ENCODE data around the gene PRXL2A. TPM values are rescaled to one million over a fixed set of nuclear protein-coding genes. Genes with fewer than 3 reads are reported as not detected.
A peak's percentile ranks its signal among the peaks of the same experiment; 100 is the strongest.
"Not testable (repeated sequence)": the region's sequence is repeated elsewhere in the genome, so short reads cannot be mapped to it uniquely, and the experiment has no call there.

The PRXL2A gene
- total RNA-seq, 5 donors from 2014 or later (not counting 1 experiment from before 2014, with no cell fraction given), result 2.9 to 6.3 (median 5.2) TPM

DNA sequence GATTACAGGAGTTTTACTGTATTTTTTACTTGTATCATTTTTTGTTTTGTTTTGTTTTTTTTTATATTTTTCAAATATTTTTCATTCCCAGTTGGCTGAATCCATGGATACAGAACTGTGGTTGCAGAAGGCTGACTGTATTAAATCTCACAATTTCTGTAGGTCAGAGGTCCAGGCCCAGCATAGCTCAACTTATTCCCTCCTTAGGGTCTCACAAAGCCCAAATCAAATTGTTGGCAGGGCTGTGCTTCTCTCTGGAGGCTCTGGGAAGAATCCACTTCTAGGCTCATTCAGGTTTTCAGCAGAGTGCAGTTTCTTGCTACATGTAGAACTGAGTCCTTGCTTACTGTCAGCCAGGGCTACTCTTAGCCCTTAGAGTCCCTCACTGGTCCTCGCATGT, 68.3 kb downstream of the PRXL2A start:
- Mint-ChIP-seq H3K36me3 (peaks cover 55% of the 10 kb centered on the region), H3K27me3 (no peaks in the 10 kb centered on the region), H3K4me3 (peak overlapping the region in 1 of 3 donors; percentile 40), H3K4me1 (peaks cover 78 to 86% (median 84%) of the 10 kb centered on the region in 3 donors), H3K27ac (peak overlapping the region; percentile 80 to 84), H3K9me3 (peaks cover 0 to 6% (median 6%) of the 10 kb centered on the region in 3 donors)
- no peak for ATAC-seq (replicated peaks in 1 of 4)
- DNase-seq, result no peak
- POLR2A ChIA-PET, result no interaction called here
- CTCF ChIA-PET, result interaction anchor here in 1 of 2 donors (0.7 to 1.5 kb wide), 2 partner anchors 14 to 29 kb away, joined by 3 read pairs; no protein-coding TSS in a partner anchor
- Histone ChIP-seq H3K27me3 (replicated peaks in 1 of 2; ENCODE audit: control insufficient read depth in 2 of 2, extremely low read depth in 1 of 2, insufficient read depth in 2 of 2, low read length in 1 of 2) (no peaks in the 10 kb centered on the region), H3K36me3 (ENCODE audit: control insufficient read depth in 2 of 2, extremely low read depth in 1 of 2, insufficient read depth in 1 of 2, low read length in 1 of 2) (peaks cover 0 to 50% of the 10 kb centered on the region in 2 donors), H3K27ac (ENCODE audit: low read length) (no peak overlapping the region), H3K9me3 (no peaks in the 10 kb centered on the region), H3K4me3 (ENCODE audit: control insufficient read depth in 1 of 2, extremely low read depth in 1 of 2, low read length in 1 of 2) (no peak overlapping the region), H3K4me1 (ENCODE audit: control insufficient read depth in 1 of 2, extremely low read depth in 1 of 2, insufficient read depth in 2 of 2, low read length in 2 of 2) (peaks cover 28 to 73% of the 10 kb centered on the region in 2 experiments)
- WGBS (ENCODE audit: insufficient coverage), result 80% methylated on average over 1 of the region's 1 CpG

GRCh38 chr10:80477813-80478212, 69.5 kb downstream of the PRXL2A start:
- Histone ChIP-seq H3K4me1 (ENCODE audit: control insufficient read depth in 1 of 2, extremely low read depth in 1 of 2, insufficient read depth in 2 of 2, low read length in 2 of 2) (peaks cover 21 to 73% of the 10 kb centered on the region in 2 experiments), H3K9me3 (no peaks in the 10 kb centered on the region), H3K36me3 (ENCODE audit: control insufficient read depth in 2 of 2, extremely low read depth in 1 of 2, insufficient read depth in 1 of 2, low read length in 1 of 2) (peaks cover 0 to 48% of the 10 kb centered on the region in 2 donors), H3K27me3 (replicated peaks in 1 of 2; ENCODE audit: control insufficient read depth in 2 of 2, extremely low read depth in 1 of 2, insufficient read depth in 2 of 2, low read length in 1 of 2) (no peaks in the 10 kb centered on the region), H3K27ac (ENCODE audit: low read length) (peak overlapping the region; percentile 26), H3K4me3 (ENCODE audit: control insufficient read depth in 1 of 2, extremely low read depth in 1 of 2, low read length in 1 of 2) (no peak overlapping the region)
- H3K36me3 Mint-ChIP-seq, result peaks cover 51% of the 10 kb centered on the region
- peak overlapping the region in 1 of 3 donors; percentile 1 for H3K4me3 Mint-ChIP-seq
- ChIA-PET POLR2A (no interaction called here), CTCF (interaction anchor here (0.6 to 1.5 kb wide), 4 partner anchors 15 to 70 kb away, joined by 3 read pairs; partner anchors contain the start of gene PRXL2A (in 1 of the 2))
- ATAC-seq (replicated peaks in 1 of 4) (no peak), DNase-seq (no peak)
- H3K27ac Mint-ChIP-seq, result peak overlapping the region; percentile 80 to 84
- peaks cover 0 to 6% (median 6%) of the 10 kb centered on the region in 3 donors for H3K9me3 Mint-ChIP-seq
- peaks cover 78 to 85% (median 78%) of the 10 kb centered on the region in 3 donors for H3K4me1 Mint-ChIP-seq
- 100% methylated on average over 1 of the region's 2 CpGs for WGBS (ENCODE audit: insufficient coverage)
- H3K27me3 Mint-ChIP-seq, result no peaks in the 10 kb centered on the region

- H3K27me3 Mint-ChIP-seq; POLR2A ChIA-PET; DNase-seq; CTCF ChIA-PET; ATAC-seq (replicated peaks in 1 of 4); H3K9me3 Mint-ChIP-seq; H3K27me3 ChIP-seq (replicated peaks in 1 of 2; ENCODE audit: control insufficient read depth in 2 of 2, extremely low read depth in 1 of 2, insufficient read depth in 2 of 2, low read length in 1 of 2); H3K9me3 ChIP-seq; H3K4me3 Mint-ChIP-seq; H3K4me3 ChIP-seq (ENCODE audit: control insufficient read depth in 1 of 2, extremely low read depth in 1 of 2, low read length in 1 of 2); H3K27ac ChIP-seq (ENCODE audit: low read length): not testable (repeated sequence)
- Mint-ChIP-seq H3K4me1 (peaks cover 76 to 85% (median 78%) of the 10 kb centered on the region in 3 donors), H3K36me3 (peaks cover 45% of the 10 kb centered on the region), H3K27ac (peak overlapping the region; percentile 86)
- Histone ChIP-seq H3K4me1 (ENCODE audit: control insufficient read depth in 1 of 2, extremely low read depth in 1 of 2, insufficient read depth in 2 of 2, low read length in 2 of 2) (peaks cover 25 to 67% of the 10 kb centered on the region in 2 experiments), H3K36me3 (ENCODE audit: control insufficient read depth in 2 of 2, extremely low read depth in 1 of 2, insufficient read depth in 1 of 2, low read length in 1 of 2) (peaks cover 0 to 39% of the 10 kb centered on the region in 2 donors)
- WGBS (ENCODE audit: insufficient coverage), result no CpG with 5 or more reads among the region's 6 CpGs
These were observed 72.0 kb downstream of the PRXL2A start for GRCh38 chr10:80480373-80480772.

DNA sequence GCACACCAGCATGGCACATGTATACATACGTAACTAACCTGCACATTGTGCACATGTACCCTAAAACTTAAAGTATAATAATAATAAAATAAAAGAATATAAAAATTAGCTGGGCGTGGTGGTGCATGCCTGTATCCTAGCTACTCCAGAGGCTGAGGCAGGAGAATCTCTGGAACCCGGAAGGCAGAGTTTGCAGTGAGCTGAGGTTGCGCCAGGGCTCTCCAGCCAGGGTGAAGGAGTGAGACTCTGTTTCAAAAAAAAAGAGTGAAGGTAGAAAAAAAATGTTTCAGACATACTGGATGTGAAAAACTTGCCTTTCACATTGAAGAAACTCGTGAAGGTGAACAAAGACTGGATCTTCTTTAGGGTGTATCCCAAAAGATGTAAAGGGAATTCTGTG, 72.5 kb downstream of the PRXL2A start:
- ChIA-PET CTCF (no interaction called here), POLR2A (no interaction called here)
- no peak overlapping the region for H3K4me3 ChIP-seq (ENCODE audit: control insufficient read depth in 1 of 2, extremely low read depth in 1 of 2, low read length in 1 of 2)
- H3K4me1 ChIP-seq (ENCODE audit: control insufficient read depth in 1 of 2, extremely low read depth in 1 of 2, insufficient read depth in 2 of 2, low read length in 2 of 2), result peaks cover 29 to 67% of the 10 kb centered on the region in 2 experiments
- Mint-ChIP-seq H3K27me3 (no peaks in the 10 kb centered on the region), H3K4me1 (peaks cover 76 to 86% (median 78%) of the 10 kb centered on the region in 3 donors), H3K36me3 (peaks cover 45% of the 10 kb centered on the region), H3K4me3 (peak overlapping the region in 1 of 3 donors; percentile 57), H3K27ac (peak overlapping the region; percentile 84 to 86), H3K9me3 (peaks cover 0 to 6% (median 6%) of the 10 kb centered on the region in 3 donors)
- H3K27me3 ChIP-seq (replicated peaks in 1 of 2; ENCODE audit: control insufficient read depth in 2 of 2, extremely low read depth in 1 of 2, insufficient read depth in 2 of 2, low read length in 1 of 2), result no peaks in the 10 kb centered on the region
- 84% methylated on average over 4 of the region's 5 CpGs for WGBS (ENCODE audit: insufficient coverage)
- H3K27ac ChIP-seq (ENCODE audit: low read length), result peak overlapping the region; percentile 29
- no peaks in the 10 kb centered on the region for H3K9me3 ChIP-seq
- DNase-seq (no peak), ATAC-seq (replicated peaks in 1 of 4) (no peak)
- peaks cover 0 to 39% of the 10 kb centered on the region in 2 donors for H3K36me3 ChIP-seq (ENCODE audit: control insufficient read depth in 2 of 2, extremely low read depth in 1 of 2, insufficient read depth in 1 of 2, low read length in 1 of 2)

- H3K27me3 Mint-ChIP-seq, result no peaks in the 10 kb centered on the region
- Histone ChIP-seq H3K27ac (ENCODE audit: low read length) (peak overlapping the region; percentile 74), H3K4me3 (ENCODE audit: control insufficient read depth in 1 of 2, extremely low read depth in 1 of 2, low read length in 1 of 2) (peak overlapping the region in 1 of 2 donors; percentile 23), H3K27me3 (replicated peaks in 1 of 2; ENCODE audit: control insufficient read depth in 2 of 2, extremely low read depth in 1 of 2, insufficient read depth in 2 of 2, low read length in 1 of 2) (no peaks in the 10 kb centered on the region), H3K4me1 (ENCODE audit: control insufficient read depth in 1 of 2, extremely low read depth in 1 of 2, insufficient read depth in 2 of 2, low read length in 2 of 2) (peaks cover 62 to 79% of the 10 kb centered on the region in 2 experiments), H3K9me3 (no peaks in the 10 kb centered on the region), H3K36me3 (ENCODE audit: control insufficient read depth in 2 of 2, extremely low read depth in 1 of 2, insufficient read depth in 1 of 2, low read length in 1 of 2) (peaks cover 3 to 25% of the 10 kb centered on the region in 2 donors)
- ChIA-PET POLR2A (interaction anchor here in 1 of 2 donors (0.6 to 0.7 kb wide), 2 partner anchors 18 to 33 kb away, joined by 3 to 4 read pairs; no protein-coding TSS in a partner anchor), CTCF (interaction anchor here (0.7 to 3.0 kb wide), 7 partner anchors 9 to 115 kb away, joined by 3 to 13 read pairs (median 7); no protein-coding TSS in a partner anchor)
- DNase-seq (no peak), ATAC-seq (replicated peaks in 1 of 4) (no peak)
- peak overlapping the region; percentile 57 to 68 (median 57) for H3K4me3 Mint-ChIP-seq
- no CpG with 5 or more reads among the region's 6 CpGs for WGBS (ENCODE audit: insufficient coverage)
- H3K36me3 Mint-ChIP-seq, result peaks cover 31% of the 10 kb centered on the region
- peak overlapping the region; percentile 86 to 96 for H3K27ac Mint-ChIP-seq
- H3K9me3 Mint-ChIP-seq, result no peaks in the 10 kb centered on the region
- H3K4me1 Mint-ChIP-seq, result peaks cover 83 to 92% (median 90%) of the 10 kb centered on the region in 3 donors
These were observed 75.9 kb downstream of the PRXL2A start for GRCh38 chr10:80484243-80484642.

GRCh38 chr10:80484676-80485075, 76.3 kb downstream of the PRXL2A start:
- Histone ChIP-seq H3K4me1 (ENCODE audit: control insufficient read depth in 1 of 2, extremely low read depth in 1 of 2, insufficient read depth in 2 of 2, low read length in 2 of 2) (peaks cover 66 to 83% of the 10 kb centered on the region in 2 experiments), H3K27me3 (replicated peaks in 1 of 2; ENCODE audit: control insufficient read depth in 2 of 2, extremely low read depth in 1 of 2, insufficient read depth in 2 of 2, low read length in 1 of 2) (no peaks in the 10 kb centered on the region), H3K9me3 (no peaks in the 10 kb centered on the region), H3K36me3 (ENCODE audit: control insufficient read depth in 2 of 2, extremely low read depth in 1 of 2, insufficient read depth in 1 of 2, low read length in 1 of 2) (peaks cover 3 to 29% of the 10 kb centered on the region in 2 donors), H3K4me3 (ENCODE audit: control insufficient read depth in 1 of 2, extremely low read depth in 1 of 2, low read length in 1 of 2) (no peak overlapping the region), H3K27ac (ENCODE audit: low read length) (peak overlapping the region; percentile 74)
- ATAC-seq (replicated peaks in 1 of 4), result peak; percentile 4 to 42 (median 16)
- Mint-ChIP-seq H3K4me1 (peaks cover 87 to 95% (median 94%) of the 10 kb centered on the region in 3 donors), H3K4me3 (peak overlapping the region; percentile 57 to 68 (median 57)), H3K27ac (peak overlapping the region; percentile 86 to 94), H3K9me3 (peaks cover 0 to 2% (median 0%) of the 10 kb centered on the region in 3 donors), H3K27me3 (no peaks in the 10 kb centered on the region), H3K36me3 (peaks cover 36% of the 10 kb centered on the region)
- POLR2A ChIA-PET, result interaction anchor here in 1 of 2 donors (0.6 kb wide), 1 partner anchor 10 kb away, joined by 3 read pairs; no protein-coding TSS in a partner anchor
- CTCF ChIA-PET, result interaction anchor here (0.6 to 3.0 kb wide), 6 partner anchors 9 to 25 kb away, joined by 3 to 12 read pairs (median 4); no protein-coding TSS in a partner anchor
- DNase-seq, result peak in 1 of 35 experiments; percentile 58

Measured in T-cell (primary cell).